Liver (tissue), 9 donors: ENCODE results near the gene RADIL. TPM values are rescaled to one million over a fixed set of nuclear protein-coding genes. Genes with fewer than 3 reads are reported as not detected.

Experiments
- DNase-seq: peaks from one replicate; pipeline ENCODE4 v3.0.0-alpha.2; 2017; ENCODE audit warnings: low spot score
- H3K27ac ChIP-seq, 2 donors: one replicate each; pipeline ENCODE4 v1.7.0; 2013; ENCODE audit warnings: inconsistent platforms in 2 of 2, low read length in 2 of 2, control low read depth in 1 of 2, low read depth in 1 of 2, mild to moderate bottlenecking in 1 of 2
- H3K27me3 ChIP-seq, 4 donors: one replicate each; pipeline versions ENCODE4 v1.6.1 to v1.7.0; 2013; ENCODE audit warnings: low read length in 3 of 4, inconsistent platforms in 1 of 4, mild to moderate bottlenecking in 1 of 4, moderate library complexity in 1 of 4; ENCODE audit not compliant: control insufficient read depth in 4 of 4, insufficient read depth in 4 of 4
- H3K36me3 ChIP-seq, 4 donors: one replicate each; pipeline versions ENCODE4 v1.6.1 to v1.7.0; 2013; ENCODE audit warnings: low read length in 3 of 4, mild to moderate bottlenecking in 3 of 4, low read depth in 1 of 4, moderate library complexity in 1 of 4; ENCODE audit not compliant: control insufficient read depth in 4 of 4, insufficient read depth in 3 of 4
- H3K4me1 ChIP-seq, 4 donors: one replicate each; pipeline versions ENCODE4 v1.6.1 to v1.7.0; 2013; ENCODE audit warnings: low read length in 3 of 4, mild to moderate bottlenecking in 3 of 4, moderate library complexity in 1 of 4; ENCODE audit not compliant: control insufficient read depth in 4 of 4, insufficient read depth in 4 of 4
- H3K4me3 ChIP-seq, 3 donors: one replicate each; pipeline versions ENCODE4 v1.6.1 to v1.7.0; 2013; ENCODE audit warnings: low read length in 3 of 3, control low read depth in 1 of 3, low read depth in 1 of 3, mild to moderate bottlenecking in 1 of 3
- H3K9ac ChIP-seq, 2 donors: one replicate each; pipeline ENCODE4 v1.7.0; 2013; ENCODE audit warnings: low read length in 2 of 2, mild to moderate bottlenecking in 2 of 2, moderate library complexity in 2 of 2, control low read depth in 1 of 2, low read depth in 1 of 2
- H3K9me3 ChIP-seq, 4 donors: one replicate each; pipeline versions ENCODE4 v1.6.1 to v1.7.0; 2013; ENCODE audit warnings: low read length in 3 of 4; ENCODE audit not compliant: control insufficient read depth in 4 of 4
- ATF3 ChIP-seq: IDR thresholded peaks from 2 replicates; pipeline ENCODE4 v1.6.1; 2016; ENCODE audit warnings: antibody characterized with exemption
- CTCF ChIP-seq: fragments of 150-350 bp; IDR thresholded peaks from 2 replicates; pipeline ENCODE4 v1.5.1; 2017; ENCODE audit warnings: improper control_type of control experiment, low read depth, low read length; ENCODE audit not compliant: missing input control
- EGR1 ChIP-seq, 2 donors: IDR thresholded peaks; 2 replicates each; pipeline ENCODE4 v1.6.1; 2016 to 2018; ENCODE audit warnings: antibody characterized with exemption in 2 of 2, low read depth in 2 of 2
- FOXA1 ChIP-seq: IDR thresholded peaks from 2 replicates; pipeline ENCODE4 v1.6.1; 2016; ENCODE audit warnings: antibody characterized with exemption
- FOXA2 ChIP-seq: IDR thresholded peaks from 2 replicates; pipeline ENCODE4 v1.6.1; 2016; ENCODE audit warnings: antibody characterized with exemption
- GABPA ChIP-seq, 2 donors: IDR thresholded peaks in 1 of 2; conservative IDR thresholded peaks in 1 of 2; 2 replicates each; pipeline ENCODE4 v1.6.1; 2016; ENCODE audit warnings: antibody characterized with exemption in 2 of 2, mild to moderate bottlenecking in 1 of 2, moderate library complexity in 1 of 2
- HNF4A ChIP-seq, 2 donors: conservative IDR thresholded peaks; 2 replicates each; pipeline ENCODE4 v1.6.1; 2016; ENCODE audit warnings: antibody characterized with exemption in 2 of 2, mild to moderate bottlenecking in 2 of 2
- HNF4G ChIP-seq: IDR thresholded peaks from 2 replicates; pipeline ENCODE4 v1.6.1; 2016; ENCODE audit warnings: antibody characterized with exemption
- JUND ChIP-seq, 2 donors: IDR thresholded peaks; 2 replicates each; pipeline ENCODE4 v1.6.1; 2016; ENCODE audit warnings: antibody characterized with exemption in 2 of 2
- MAX ChIP-seq: IDR thresholded peaks from 2 replicates; pipeline ENCODE4 v1.6.1; 2016; ENCODE audit warnings: antibody characterized with exemption
- NR2F2 ChIP-seq: IDR thresholded peaks from 2 replicates; pipeline ENCODE4 v1.6.1; 2016; ENCODE audit warnings: antibody characterized with exemption
- RAD21 ChIP-seq, 2 donors: IDR thresholded peaks; 2 replicates each; pipeline ENCODE4 v1.6.1; 2016; ENCODE audit warnings: antibody characterized with exemption in 2 of 2, mild to moderate bottlenecking in 2 of 2
- REST ChIP-seq: IDR thresholded peaks from 2 replicates; pipeline ENCODE4 v1.6.1; 2016; ENCODE audit warnings: antibody characterized with exemption, mild to moderate bottlenecking
- RXRA ChIP-seq, 2 donors: IDR thresholded peaks; 2 replicates each; pipeline ENCODE4 v1.6.1; 2017 to 2018; ENCODE audit warnings: antibody characterized with exemption in 2 of 2, mild to moderate bottlenecking in 1 of 2
- SP1 ChIP-seq: IDR thresholded peaks from 2 replicates; pipeline ENCODE4 v1.6.1; 2018; ENCODE audit warnings: antibody characterized with exemption, mild to moderate bottlenecking
- TAF1 ChIP-seq: conservative IDR thresholded peaks from 2 replicates; pipeline ENCODE4 v1.6.1; 2016; ENCODE audit warnings: antibody characterized with exemption, mild to moderate bottlenecking
- YY1 ChIP-seq: IDR thresholded peaks from 2 replicates; pipeline ENCODE4 v1.6.1; 2016; ENCODE audit warnings: antibody characterized with exemption, mild to moderate bottlenecking
- ZBTB33 ChIP-seq: IDR thresholded peaks from 2 replicates; pipeline ENCODE4 v1.6.1; 2016; ENCODE audit warnings: antibody characterized with exemption
- WGBS: extraction: QIAGEN DNeasy Blood & Tissue Kit; methylation state at CpG from one replicate; pipeline ENCODE4 v1.1.7; 2013; 5-methylcytosine and 5-hydroxymethylcytosine counted together
- polyA plus RNA-seq, 2 donors: library from polyadenylated mRNA; stranded (reverse) in 1 of 2; unstranded in 1 of 2; fragments of 200-250 nt in 1 of 2; fragments of >200 nt in 1 of 2; fragmentation: Nextera tagmentation in 1 of 2; extraction: Ambion mirVana in 1 of 2; gene quantifications; one replicate each; pipeline versions ENCODE4 v1.2.1 to v1.2.3, GENCODE V29; 2013 to 2015
- total RNA-seq, 2 donors: library from RNA; depleted of rRNA; stranded (reverse); fragments of >200 nt; gene quantifications; one replicate each; pipeline ENCODE4 v1.2.3, GENCODE V29; 2014
- donor health status: healthy.
- donor health status: healthy.
- donor health status: healthy.
- donor health status: healthy.
- donor health status: healthy.

Gene RADIL
- total and polyA plus RNA-seq, 4 donors, result 0.14 to 0.25 (median 0.21) TPM; not detected in 1

- peaks cover 0 to 6% (median 4%) of the 10 kb centered on the region in 4 donors for H3K36me3 ChIP-seq
- no peak overlapping the region for H3K4me3 ChIP-seq
- peaks cover 0 to 7% (median 3%) of the 10 kb centered on the region in 4 donors for H3K4me1 ChIP-seq
- no peak overlapping the region for H3K9ac ChIP-seq
- no peaks in the 10 kb centered on the region for H3K9me3 ChIP-seq
- H3K27ac ChIP-seq, result no peak overlapping the region
- WGBS, result 92% methylated on average over 27 of the region's 27 CpGs
- TF ChIP-seq REST (no peak), GABPA (IDR thresholded peaks at IDR 0.05 in 1 of 2, conservative IDR thresholded peaks at IDR 0.05 in 1 of 2) (no peak), YY1 (no peak), SP1 (no peak), RXRA (IDR thresholded peaks at IDR 0.05) (no peak), FOXA2 (no peak), RAD21 (IDR thresholded peaks at IDR 0.05) (no peak), EGR1 (IDR thresholded peaks at IDR 0.05; ENCODE audit: low read depth in 2 of 2) (no peak), JUND (IDR thresholded peaks at IDR 0.05) (no peak), FOXA1 (no peak), ZBTB33 (no peak), HNF4A (conservative IDR thresholded peaks at IDR 0.05) (no peak), HNF4G (no peak), NR2F2 (no peak), TAF1 (no peak)
- DNase-seq, result no peak
- H3K27me3 ChIP-seq, result no peaks in the 10 kb centered on the region
These were observed 114.6 kb downstream of the RADIL start for GRCh38 chr7:4768597-4769569.

GRCh38 chr7:4766666-4767519 lies 116.6 kb downstream of the RADIL start:
- Histone ChIP-seq H3K4me1 (no peaks in the 10 kb centered on the region), H3K9ac (no peak overlapping the region), H3K36me3 (peaks cover 4 to 25% (median 17%) of the 10 kb centered on the region in 4 donors), H3K9me3 (no peaks in the 10 kb centered on the region), H3K4me3 (no peak overlapping the region), H3K27ac (no peak overlapping the region), H3K27me3 (no peaks in the 10 kb centered on the region)
- no peak for DNase-seq
- 94% methylated on average over 37 of the region's 37 CpGs for WGBS
- no peak for TF ChIP-seq ATF3
- TF ChIP-seq CTCF, result no peak
- no peak for TF ChIP-seq REST
- no peak for TF ChIP-seq MAX
- no peak for TF ChIP-seq GABPA (IDR thresholded peaks at IDR 0.05 in 1 of 2, conservative IDR thresholded peaks at IDR 0.05 in 1 of 2)
